ENCODE results near the gene CYP1A2.

CYP1A2 gene

DNA sequence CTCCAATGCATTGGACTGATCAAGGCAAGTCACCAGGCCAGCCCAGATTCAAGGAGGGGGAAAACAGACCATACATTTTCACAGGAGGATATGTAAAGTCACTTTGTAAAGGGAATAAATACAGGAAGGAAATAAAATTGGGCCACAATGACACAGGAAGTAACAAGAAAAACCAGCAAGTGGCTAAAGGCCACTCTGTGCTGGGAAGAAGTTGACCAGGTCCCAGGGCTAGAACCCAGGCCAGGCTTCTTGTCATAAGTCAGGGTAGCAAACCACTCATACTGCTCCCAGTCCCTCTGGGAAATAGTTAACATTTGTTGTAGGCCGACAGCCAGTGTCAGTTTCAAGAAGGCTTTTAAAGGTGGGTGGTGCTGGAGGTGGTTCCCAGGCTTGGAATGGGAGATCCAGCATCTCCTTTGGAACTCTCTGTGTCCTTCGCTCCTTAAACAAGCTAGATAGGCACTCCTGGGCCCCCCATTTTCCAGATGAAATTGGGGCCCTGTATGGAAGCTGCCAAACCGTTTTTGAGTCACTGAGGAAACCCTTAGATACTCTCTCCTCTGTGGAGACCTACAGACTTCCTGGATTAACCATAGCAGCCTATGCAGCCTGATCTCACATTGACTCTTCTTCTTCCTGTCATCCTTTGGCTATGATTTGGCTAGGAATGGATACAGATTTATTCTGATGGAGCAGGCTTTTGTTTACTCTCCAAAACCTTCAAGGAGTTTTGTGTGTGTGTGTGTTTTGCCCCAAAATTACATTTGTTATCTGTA, 38.1 kb upstream of the CYP1A2 start:
- H3K27me3 ChIP-seq (ENCODE audit: insufficient read depth, low read length) = 0 out of 2 replicates have a peak, but pooled peaks cover 4% of the 10 kb centered on the region
- no peaks in the 10 kb centered on the region for H3K4me1 ChIP-seq (ENCODE audit: insufficient read depth, low read length, severe bottlenecking)
- no peaks in the 10 kb centered on the region for H3K79me2 ChIP-seq (ENCODE audit: insufficient read depth, low read length)
- TF ChIP-seq CTCF (IDR thresholded peaks at IDR 0.05; ENCODE audit: low read length) = no peak
- no peak for TF ChIP-seq EZH2 (IDR thresholded peaks at IDR 0.05; ENCODE audit: borderline replicate concordance, low read length)
- H3K9me3 ChIP-seq (ENCODE audit: low read length) = no peaks in the 10 kb centered on the region
- H3K36me3 ChIP-seq (ENCODE audit: insufficient read depth, low read length) = no peaks in the 10 kb centered on the region; the same call in 1 of the 2 replicates
- no peak overlapping the region for H3K4me2 ChIP-seq (ENCODE audit: low read length)
- no peak overlapping the region for H3K9ac ChIP-seq (ENCODE audit: low read length)
- H4K20me1 ChIP-seq (ENCODE audit: insufficient read depth, low read length) = no peaks in the 10 kb centered on the region
- H3K27ac ChIP-seq (ENCODE audit: low read depth, low read length, poor library complexity, severe bottlenecking) = no peak overlapping the region
- H3K9me2 ChIP-seq (ENCODE audit: low read depth, low read length) = no peaks in the 10 kb centered on the region
- no peak overlapping the region for H2AFZ ChIP-seq (ENCODE audit: low read length)
- H3F3A ChIP-seq (ENCODE audit: insufficient read depth, low read length) = no peaks in the 10 kb centered on the region
- no peak overlapping the region for H3K4me3 ChIP-seq (ENCODE audit: low read depth, low read length, poor library complexity, severe bottlenecking)

DNA sequence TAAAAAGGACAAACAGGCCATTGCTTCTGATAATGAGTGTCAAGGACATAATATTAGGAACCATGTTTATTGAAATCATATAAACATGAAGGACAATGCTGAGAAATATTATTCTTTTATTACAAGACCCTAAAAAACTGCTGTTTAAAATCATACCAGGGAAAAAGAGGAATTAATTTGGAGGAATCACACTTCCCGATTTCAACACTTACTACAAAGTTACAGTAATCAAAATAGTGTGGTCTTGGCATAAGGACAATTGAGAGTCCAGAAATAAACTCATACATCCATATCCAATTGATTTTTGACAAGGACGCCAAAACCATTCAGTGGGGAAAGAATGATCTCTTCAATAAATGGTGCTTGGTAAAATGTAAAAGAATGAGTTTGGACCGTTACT, 36.3 kb upstream of the CYP1A2 start:
- TF ChIP-seq CTCF (IDR thresholded peaks at IDR 0.05; ENCODE audit: low read length) (no peak), EZH2 (IDR thresholded peaks at IDR 0.05; ENCODE audit: borderline replicate concordance, low read length) (no peak)
- no peak overlapping the region for H3K4me3 ChIP-seq (ENCODE audit: low read depth, low read length, poor library complexity, severe bottlenecking)

GRCh38 chr15:74716651-74717050, 32.0 kb upstream of the CYP1A2 start:
- Histone ChIP-seq H3K27me3 (ENCODE audit: insufficient read depth, low read length) (no peaks in the 10 kb centered on the region), H3K9me3 (ENCODE audit: low read length) (no peaks in the 10 kb centered on the region), H3K36me3 (ENCODE audit: insufficient read depth, low read length) (no peaks in the 10 kb centered on the region), H2AFZ (ENCODE audit: low read length) (no peak overlapping the region), H4K20me1 (ENCODE audit: insufficient read depth, low read length) (no peaks in the 10 kb centered on the region), H3K79me2 (ENCODE audit: insufficient read depth, low read length) (no peaks in the 10 kb centered on the region), H3K4me1 (ENCODE audit: insufficient read depth, low read length, severe bottlenecking) (no peaks in the 10 kb centered on the region), H3K9ac (ENCODE audit: low read length) (no peak overlapping the region), H3K4me2 (ENCODE audit: low read length) (no peak overlapping the region), H3K9me2 (ENCODE audit: low read depth, low read length) (no peaks in the 10 kb centered on the region), H3F3A (ENCODE audit: insufficient read depth, low read length) (no peaks in the 10 kb centered on the region), H3K4me3 (ENCODE audit: low read depth, low read length, poor library complexity, severe bottlenecking) (no peak overlapping the region), H3K27ac (ENCODE audit: low read depth, low read length, poor library complexity, severe bottlenecking) (no peak overlapping the region)
- no peak for TF ChIP-seq EZH2 (IDR thresholded peaks at IDR 0.05; ENCODE audit: borderline replicate concordance, low read length)
- TF ChIP-seq CTCF (IDR thresholded peaks at IDR 0.05; ENCODE audit: low read length) = no peak

More for the DNA sequence above, 36.3 kb upstream of the CYP1A2 start:
- H3K9me2 ChIP-seq (ENCODE audit: low read depth, low read length) = no peaks in the 10 kb centered on the region
- H3K27ac ChIP-seq (ENCODE audit: low read depth, low read length, poor library complexity, severe bottlenecking) = no peak overlapping the region
- no peaks in the 10 kb centered on the region; the same call in 1 of the 2 replicates for H3K36me3 ChIP-seq (ENCODE audit: insufficient read depth, low read length)
- 0 out of 2 replicates have a peak, but pooled peaks cover 2% of the 10 kb centered on the region for H3K27me3 ChIP-seq (ENCODE audit: insufficient read depth, low read length)
- H3K9ac ChIP-seq (ENCODE audit: low read length) = no peak overlapping the region
- H3K4me1 ChIP-seq (ENCODE audit: insufficient read depth, low read length, severe bottlenecking) = no peaks in the 10 kb centered on the region
- no peak overlapping the region for H3K4me2 ChIP-seq (ENCODE audit: low read length)
- H3K79me2 ChIP-seq (ENCODE audit: insufficient read depth, low read length) = no peaks in the 10 kb centered on the region
- no peaks in the 10 kb centered on the region for H3F3A ChIP-seq (ENCODE audit: insufficient read depth, low read length)
- H2AFZ ChIP-seq (ENCODE audit: low read length) = no peak overlapping the region
- no peaks in the 10 kb centered on the region for H4K20me1 ChIP-seq (ENCODE audit: insufficient read depth, low read length)
- no peaks in the 10 kb centered on the region for H3K9me3 ChIP-seq (ENCODE audit: low read length)

Data from OCI-LY1 (cell line).